HL-60/S4 (cell line): ENCODE data around the gene GALK1.

Experiments
- in situ Hi-C: fragments of 300-500 bp; cut with MboI; formaldehyde crosslinking; loops from 2 replicates; pipeline ENCODE4 v1.14.3; 2022; ENCODE audit warnings: low sequenced_read_pairs

The GALK1 gene

GRCh38 chr17:75731086-75731715 lies 33.8 kb downstream of the GALK1 start:
- in situ Hi-C loops, result no loop called here

GRCh38 chr17:75730065-75730464 lies 34.9 kb downstream of the GALK1 start:
- in situ Hi-C loops, result no loop called here

GRCh38 chr17:75729351-75729750 lies 35.6 kb downstream of the GALK1 start:
- in situ Hi-C loops, result no loop called here

GRCh38 chr17:75727391-75727790 lies 37.6 kb downstream of the GALK1 start:
- in situ Hi-C loops, result no loop called here

- in situ Hi-C loops, result no loop called here
Observed at GRCh38 chr17:75725504-75725903, 39.5 kb downstream of the GALK1 start.

- in situ Hi-C loops, result no loop called here
Observed at GRCh38 chr17:75724016-75725003, 40.7 kb downstream of the GALK1 start.

- in situ Hi-C loops, result no loop called here
Observed at GRCh38 chr17:75723171-75723930, 41.6 kb downstream of the GALK1 start.

- in situ Hi-C loops, result no loop called here
Observed at GRCh38 chr17:75722542-75723095, 42.4 kb downstream of the GALK1 start.

GRCh38 chr17:75722076-75722475 lies 42.9 kb downstream of the GALK1 start:
- in situ Hi-C loops, result no loop called here

GRCh38 chr17:75721463-75722011 lies 43.5 kb downstream of the GALK1 start:
- in situ Hi-C loops, result no loop called here

- in situ Hi-C loops, result no loop called here
Observed at GRCh38 chr17:75720656-75721462, 44.1 kb downstream of the GALK1 start, which contains the start of gene ITGB4. Gene ITGB4 (plus strand): TSS chr17:75721459. CDS start chr17:75724704, 3,245 bp downstream.

- in situ Hi-C loops, result no loop called here
Observed at GRCh38 chr17:75719732-75720131, 45.3 kb downstream of the GALK1 start.

GRCh38 chr17:75712446-75712845 lies 52.5 kb downstream of the GALK1 start:
- in situ Hi-C loops, result no loop called here
